Embryonic facial prominence (tissue), 1 donor: ENCODE results near the gene MYPOP.
"Not testable (repeated sequence)": the region's sequence is repeated elsewhere in the genome, so short reads cannot be mapped to it uniquely, and the experiment has no call there.

Experiments used
- DNase-seq: peaks from one replicate; pipeline ENCODE4 v3.0.0-alpha.2; 2016; ENCODE audit errors: extremely low spot score

Gene MYPOP

DNA sequence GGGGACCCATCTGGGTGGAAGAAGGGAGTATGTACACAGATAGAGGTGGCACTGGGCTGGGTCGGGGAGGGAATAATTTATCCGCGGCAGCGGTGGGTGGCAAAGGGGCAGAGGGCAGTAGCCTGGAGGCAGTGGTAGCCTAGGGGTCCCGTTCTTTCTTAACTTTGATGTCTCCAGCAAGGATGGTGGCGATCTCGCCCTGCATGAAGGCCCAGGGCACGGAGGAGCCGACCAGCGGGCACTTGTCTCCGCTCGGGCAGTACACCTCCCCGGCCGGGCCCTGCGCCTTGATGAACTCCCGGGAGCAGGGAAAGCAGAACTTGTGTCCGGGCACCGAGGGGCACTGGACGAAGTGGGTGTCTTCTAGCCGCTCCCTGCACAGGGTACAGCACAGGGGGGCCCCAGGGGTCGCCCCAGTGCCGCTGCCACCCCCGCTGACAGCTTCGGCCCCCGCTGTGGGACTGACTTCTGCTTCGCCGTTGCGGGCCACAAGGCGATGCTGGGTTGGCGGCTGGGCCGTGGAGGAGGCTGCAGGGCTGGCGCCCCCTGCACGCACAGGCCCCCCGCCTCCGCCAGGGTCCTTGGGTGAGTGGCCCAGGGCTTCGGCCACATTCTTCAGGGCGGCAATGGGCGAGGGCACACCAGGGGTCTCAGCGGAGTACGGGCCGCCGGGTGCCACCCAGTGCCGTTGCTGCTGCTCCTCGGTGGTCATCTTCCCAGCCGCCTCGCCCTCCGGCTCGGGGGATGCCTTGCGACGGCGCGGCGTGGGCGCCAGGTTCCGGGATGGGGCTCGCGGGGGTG is 18.3 kb downstream of the MYPOP start:
- no peak for DNase-seq

DNA sequence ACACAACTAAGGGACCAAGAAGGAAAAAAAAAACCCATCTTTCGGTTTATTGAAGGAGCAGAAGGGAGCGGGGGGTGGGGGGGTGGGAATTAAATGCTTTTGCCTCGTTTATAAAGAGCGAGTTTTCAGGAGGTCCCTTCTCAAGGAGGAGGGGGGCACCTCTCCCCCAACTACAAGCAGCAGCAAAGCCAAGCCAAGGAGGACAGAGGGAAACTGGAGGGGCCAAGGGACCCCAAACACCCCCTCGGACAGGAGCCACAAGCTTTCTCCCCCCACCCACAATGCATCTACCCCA is 18.9 kb downstream of the MYPOP start:
- no peak for DNase-seq

DNA sequence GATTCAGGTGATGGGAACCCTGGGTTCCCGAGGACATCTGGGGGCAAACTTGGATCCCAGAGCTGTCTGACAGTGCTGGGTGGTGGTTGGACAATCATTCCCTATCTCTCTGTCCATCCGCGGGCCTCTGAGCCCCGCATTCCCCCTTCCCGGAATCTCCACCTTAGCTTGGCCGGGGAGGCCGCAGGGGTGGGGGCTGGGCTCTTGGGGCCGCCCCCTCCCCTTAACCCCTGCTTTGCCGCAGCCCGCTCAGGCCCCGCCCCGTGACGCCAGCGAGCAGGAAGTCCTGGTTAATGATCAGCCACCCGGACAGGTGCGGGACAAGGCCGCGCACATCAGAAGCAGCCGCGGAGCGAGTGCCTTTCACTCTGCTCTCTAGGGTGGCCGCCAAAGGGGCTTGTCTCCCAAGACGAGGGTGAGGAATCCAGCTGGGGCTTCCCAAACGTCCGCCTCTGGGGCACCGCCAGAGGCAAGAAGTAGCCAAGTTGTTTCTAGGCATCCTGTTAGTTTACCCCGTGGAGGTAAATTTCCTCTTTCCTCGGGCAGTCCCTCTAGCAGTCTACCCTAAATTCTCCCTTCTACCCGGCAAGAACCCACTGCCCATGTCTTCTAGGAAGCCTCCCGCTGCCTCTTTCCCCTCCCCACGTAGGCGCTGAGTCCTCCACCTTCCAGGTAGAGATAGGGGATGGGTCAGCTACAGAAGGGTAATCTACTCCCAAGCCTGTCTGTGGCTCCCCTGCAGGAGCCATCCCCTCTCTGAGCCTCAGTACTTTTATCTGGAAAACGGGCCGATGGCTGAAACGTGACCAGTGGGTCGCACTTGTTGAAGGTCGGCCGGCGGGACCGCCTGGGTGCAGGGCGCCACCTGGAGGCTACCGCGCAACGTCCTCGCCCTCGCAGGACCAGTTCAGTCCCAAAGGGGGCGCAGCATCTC is 19.5 kb downstream of the MYPOP start:
- no peak for DNase-seq

DNA sequence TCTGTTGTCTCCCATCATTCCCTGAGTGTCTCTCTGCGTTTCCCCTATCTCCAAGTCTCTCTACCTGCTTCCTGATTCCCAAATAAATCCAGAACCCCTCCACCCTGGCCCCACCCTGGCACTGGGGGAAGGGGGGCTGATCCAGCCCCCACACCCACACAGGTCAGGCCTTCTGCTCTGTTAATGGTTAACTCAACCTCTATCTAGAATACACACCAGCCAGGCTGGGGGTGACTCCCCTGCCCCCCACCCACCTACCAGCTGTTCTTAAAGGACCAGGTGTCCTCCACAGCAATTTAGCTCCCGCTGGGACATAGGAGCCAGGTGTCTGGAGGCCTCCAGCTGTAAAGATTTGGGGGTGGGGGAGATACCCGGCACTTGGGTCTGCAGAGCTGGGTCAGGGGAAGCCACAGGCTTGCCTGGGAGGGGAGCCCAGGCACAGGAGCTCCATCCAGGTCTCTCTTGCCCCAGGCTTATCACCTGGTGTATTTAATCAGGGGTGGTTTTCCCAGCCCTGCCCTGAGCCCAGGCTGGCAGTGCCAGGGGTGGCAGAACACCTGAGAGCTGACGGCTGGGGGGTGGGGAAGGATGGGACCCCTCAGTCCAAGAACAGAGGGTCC is 20.4 kb downstream of the MYPOP start:
- no peak for DNase-seq

DNA sequence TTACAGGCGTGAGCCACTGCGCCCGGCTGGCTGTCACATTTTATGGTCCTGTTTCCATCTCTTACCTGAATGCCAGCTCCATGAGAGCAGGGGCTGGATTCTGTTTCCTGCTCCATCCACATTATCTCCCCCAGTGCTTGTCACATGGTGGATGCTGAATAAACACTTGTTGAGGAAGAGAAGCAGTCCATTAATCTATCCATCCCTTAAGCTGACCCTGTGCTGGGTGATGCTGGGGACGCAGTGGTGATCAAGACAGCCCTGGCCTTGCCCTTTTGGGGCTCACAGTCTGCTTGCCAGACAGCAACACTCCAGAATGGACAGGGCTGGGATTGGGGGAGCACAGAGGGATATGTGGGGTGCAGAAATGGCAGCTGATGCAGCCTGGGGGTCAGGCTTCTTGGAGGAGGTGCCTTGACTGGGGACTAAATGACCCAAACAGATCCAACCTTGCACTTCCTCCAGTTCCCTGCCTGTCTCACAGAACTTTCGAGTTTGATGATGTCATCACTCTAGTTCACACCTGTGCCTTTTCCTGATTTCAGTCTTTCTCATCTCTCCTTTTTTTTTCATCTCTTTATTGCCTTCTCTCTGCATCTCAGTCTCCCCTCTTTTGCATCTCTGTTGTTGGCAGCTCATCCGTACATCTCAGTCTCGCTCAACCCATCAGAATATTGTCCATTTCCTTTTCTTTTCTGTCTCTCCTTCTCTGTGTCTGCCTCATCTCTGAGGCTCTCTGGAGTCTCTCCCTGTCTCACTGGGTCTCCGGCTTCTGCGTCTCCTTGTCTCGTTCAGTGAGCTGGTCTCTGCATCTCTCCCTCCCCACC is 21.1 kb downstream of the MYPOP start:
- DNase-seq: no peak

DNA sequence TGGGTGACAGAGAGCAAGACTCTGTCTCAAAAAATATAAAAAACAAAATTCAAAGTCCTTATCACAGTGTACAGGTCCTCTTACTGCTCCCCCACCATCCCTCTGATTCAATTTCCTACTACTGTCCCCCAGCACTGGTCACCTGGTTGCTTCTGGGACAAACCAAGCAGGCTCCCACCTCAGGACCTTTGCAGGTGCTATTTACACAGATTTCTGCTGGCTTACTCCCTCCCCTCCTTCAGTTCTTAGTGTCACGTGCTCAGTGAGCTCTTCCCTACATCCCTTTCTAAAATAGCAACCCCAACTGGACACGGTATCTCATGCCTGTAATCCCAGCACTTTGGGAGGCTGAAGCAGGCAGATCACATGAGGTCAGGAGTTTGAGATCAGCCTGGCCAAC is 22.4 kb downstream of the MYPOP start:
- no peak for DNase-seq

DNA sequence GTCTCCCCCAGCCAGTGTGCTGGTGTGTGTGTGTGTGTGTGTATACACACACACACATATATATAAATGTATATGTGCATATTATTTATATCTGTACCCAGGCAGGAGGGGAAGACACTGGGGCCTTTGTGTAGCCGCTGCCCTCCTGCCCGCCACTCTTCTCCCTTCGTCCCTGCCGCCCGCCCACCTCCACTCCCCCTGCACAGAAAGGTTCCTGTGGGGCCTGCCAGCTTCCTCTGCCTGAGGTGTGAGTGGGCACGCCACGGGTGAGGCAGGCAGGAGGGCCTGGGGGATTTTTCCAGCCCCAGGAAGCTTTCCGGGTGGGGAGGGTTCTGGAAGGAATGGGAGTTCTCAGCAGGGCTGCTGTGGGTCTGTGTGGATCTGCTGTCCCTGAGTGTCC is 23.4 kb downstream of the MYPOP start:
- no peak for DNase-seq

DNA sequence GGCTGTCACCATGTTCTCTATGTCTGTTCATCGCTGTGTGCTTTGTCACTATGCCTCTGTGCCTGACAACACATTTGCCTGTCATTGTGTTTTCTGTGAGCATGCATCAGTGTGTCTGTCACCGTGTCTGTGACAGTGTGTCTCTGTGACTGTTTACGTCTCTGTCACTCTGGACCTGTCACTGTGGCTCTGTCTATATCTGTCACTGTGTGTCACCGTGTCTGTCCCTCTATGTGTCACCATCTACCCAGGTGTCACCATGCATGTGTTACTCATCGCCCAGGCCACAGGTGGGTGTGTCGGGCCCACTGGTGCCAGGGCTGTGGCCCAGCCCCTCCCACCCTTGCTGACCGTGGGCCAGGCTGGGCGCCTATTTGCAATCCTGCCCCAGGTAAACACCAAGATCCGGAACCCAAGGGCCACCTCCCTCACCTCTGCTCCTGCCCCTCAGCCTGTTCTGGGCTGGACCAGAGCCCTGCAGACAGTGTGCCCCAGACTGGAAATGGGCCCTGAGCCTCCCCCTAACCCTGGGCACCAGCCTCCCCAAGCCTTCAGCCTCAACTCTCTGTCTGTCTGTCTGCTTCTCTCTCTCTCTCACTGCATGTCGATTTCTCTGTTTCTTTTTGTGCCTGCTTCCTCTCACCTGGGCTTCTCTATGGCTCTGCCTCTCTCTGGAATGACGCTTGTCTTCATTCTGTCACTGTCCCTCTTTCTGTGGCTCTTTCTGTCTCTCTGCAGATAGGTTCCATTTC is 24.2 kb downstream of the MYPOP start:
- DNase-seq: no peak

DNA sequence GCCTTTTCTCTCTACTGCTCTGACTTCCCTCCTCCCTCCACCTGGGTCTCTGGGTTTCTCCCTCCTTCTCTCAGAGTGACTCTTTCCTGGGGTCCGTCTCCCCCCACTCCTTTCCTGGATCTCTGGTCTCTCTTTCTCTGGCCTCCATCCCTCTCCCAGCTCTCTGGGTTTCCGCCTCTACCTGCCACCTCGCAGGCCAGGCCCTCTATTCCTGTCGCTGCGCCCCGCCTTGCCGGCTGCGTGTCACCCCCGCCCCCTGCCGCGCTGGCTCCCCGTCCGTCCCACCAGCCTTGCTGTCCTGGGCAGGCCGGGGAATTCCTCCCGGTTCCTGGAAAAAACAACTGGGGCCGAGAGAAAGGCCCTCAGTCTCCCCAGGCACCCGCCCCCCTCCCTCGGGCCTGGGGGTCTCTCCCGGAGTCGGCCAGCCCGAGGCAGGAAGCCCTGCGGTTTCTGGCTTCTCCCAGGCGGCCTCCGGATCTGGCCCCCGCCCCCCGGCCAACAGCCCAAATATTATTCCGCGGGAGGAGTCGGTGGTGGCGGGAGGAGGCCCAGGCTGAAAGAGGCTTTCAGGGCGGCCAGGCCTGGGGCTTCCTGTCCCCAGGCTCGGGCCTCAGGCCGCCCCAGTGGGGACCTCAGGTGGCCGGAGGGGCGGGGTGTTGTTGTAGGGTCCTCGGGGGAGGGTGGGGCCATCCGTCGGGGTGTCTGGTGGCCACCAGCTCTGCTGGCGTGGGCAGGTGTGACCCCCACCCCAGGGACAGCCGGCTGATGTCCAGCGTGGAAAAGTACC is 25.8 kb downstream of the MYPOP start:
- DNase-seq: no peak

DNA sequence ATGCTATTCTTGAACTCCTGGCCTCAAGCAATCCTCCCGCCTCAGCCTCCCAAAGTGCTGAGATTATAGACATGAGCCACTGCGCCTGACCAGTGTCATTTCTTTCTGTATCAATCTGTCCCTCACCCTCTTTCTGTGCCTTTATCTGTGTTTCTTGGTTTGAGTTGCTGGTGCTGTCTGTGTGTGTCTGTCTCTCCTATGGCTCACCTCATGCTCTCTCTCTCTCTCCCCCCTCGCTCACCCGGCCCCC is 26.3 kb downstream of the MYPOP start:
- no peak for DNase-seq

DNA sequence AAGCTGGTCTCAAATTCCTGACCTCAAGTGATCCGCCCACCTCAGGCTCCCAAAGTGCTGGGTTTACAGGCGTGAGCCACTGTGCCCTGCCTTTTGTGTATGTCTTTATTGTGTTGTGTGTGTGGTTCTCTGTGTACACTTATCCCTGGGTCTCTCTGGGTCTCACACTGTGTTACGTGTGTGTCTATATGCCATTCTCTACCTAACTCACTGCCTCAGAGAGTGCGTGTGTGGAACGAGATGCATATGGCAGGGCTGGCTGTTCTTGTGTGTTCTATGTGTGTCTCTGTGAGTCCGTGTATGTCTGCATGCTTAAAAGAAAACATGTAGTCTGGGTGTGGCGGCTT is 27.8 kb downstream of the MYPOP start:
- DNase-seq: no peak

DNA sequence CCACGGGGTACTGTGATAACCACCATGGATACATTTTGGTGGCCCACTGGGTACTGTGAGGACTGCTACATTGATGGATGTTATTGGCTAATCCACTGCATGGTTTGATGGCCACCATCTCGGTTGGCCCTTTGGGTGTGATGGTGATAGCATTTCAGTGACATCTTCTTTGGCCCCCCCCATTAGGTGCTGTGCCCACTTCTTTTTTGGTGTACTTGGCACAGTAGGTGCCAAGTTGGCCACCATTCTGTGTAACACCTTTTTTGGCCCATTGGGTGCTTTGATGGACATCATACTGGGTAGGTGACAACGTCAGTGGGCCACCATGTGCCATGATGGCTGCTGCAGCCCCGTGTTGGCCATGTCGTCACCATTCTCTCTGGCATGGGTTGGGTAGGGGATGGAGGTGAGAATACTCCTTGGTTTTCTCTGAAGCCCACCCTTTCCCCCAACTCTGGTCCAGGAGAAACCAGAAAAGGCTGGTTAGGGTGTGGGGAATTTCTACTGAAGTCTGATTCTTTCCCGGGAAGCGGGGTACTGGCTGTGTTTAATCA is 29.1 kb downstream of the MYPOP start:
- no peak for DNase-seq

DNA sequence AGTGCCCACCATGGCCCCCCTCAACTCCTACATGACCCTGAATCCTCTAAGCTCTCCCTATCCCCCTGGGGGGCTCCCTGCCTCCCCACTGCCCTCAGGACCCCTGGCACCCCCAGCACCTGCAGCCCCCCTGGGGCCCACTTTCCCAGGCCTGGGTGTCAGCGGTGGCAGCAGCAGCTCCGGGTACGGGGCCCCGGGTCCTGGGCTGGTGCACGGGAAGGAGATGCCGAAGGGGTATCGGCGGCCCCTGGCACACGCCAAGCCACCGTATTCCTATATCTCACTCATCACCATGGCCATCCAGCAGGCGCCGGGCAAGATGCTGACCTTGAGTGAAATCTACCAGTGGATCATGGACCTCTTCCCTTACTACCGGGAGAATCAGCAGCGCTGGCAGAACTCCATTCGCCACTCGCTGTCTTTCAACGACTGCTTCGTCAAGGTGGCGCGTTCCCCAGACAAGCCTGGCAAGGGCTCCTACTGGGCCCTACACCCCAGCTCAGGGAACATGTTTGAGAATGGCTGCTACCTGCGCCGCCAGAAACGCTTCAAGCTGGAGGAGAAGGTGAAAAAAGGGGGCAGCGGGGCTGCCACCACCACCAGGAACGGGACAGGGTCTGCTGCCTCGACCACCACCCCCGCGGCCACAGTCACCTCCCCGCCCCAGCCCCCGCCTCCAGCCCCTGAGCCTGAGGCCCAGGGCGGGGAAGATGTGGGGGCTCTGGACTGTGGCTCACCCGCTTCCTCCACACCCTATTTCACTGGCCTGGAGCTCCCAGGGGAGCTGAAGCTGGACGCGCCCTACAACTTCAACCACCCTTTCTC is 30.1 kb downstream of the MYPOP start:
- DNase-seq: no peak

DNA sequence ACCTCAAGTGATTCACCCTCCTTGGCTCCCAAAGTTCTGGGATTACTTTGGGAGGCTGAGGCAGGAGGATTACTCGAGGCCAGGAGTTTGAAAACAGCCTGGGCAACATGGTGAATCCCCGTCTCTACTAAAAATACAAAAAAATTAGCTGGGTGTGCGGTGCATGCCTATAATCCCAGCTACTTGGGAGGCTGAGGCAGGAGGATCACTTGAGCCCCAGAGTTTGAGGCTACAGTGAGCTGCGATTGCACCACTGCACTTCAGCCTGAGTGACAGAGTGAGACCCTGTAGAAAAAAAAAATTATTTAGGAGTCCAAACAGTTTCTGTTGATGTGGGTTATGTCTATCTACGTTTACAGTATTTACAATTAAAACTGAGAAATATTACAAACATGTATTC is 31.6 kb downstream of the MYPOP start:
- DNase-seq: no peak

DNA sequence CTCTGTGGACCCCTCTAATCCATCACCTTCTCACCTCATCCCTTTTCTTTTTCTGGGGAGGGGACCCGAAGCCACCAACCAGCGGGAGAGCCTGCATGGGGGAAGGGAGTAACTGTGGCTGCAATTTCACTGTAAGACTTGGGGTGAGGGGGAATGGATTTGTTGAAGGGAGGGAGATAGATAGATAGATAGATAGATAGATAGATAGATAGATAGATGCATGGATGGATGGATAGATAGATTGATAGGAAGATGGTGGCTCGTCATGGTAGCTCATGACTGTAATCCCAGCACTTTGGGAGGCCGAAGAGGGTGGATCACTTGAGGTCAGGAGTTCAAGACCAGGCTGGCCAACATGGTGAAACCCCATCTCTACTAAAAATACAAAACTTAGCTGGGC is 35.2 kb downstream of the MYPOP start:
- not testable (repeated sequence) for DNase-seq

DNA sequence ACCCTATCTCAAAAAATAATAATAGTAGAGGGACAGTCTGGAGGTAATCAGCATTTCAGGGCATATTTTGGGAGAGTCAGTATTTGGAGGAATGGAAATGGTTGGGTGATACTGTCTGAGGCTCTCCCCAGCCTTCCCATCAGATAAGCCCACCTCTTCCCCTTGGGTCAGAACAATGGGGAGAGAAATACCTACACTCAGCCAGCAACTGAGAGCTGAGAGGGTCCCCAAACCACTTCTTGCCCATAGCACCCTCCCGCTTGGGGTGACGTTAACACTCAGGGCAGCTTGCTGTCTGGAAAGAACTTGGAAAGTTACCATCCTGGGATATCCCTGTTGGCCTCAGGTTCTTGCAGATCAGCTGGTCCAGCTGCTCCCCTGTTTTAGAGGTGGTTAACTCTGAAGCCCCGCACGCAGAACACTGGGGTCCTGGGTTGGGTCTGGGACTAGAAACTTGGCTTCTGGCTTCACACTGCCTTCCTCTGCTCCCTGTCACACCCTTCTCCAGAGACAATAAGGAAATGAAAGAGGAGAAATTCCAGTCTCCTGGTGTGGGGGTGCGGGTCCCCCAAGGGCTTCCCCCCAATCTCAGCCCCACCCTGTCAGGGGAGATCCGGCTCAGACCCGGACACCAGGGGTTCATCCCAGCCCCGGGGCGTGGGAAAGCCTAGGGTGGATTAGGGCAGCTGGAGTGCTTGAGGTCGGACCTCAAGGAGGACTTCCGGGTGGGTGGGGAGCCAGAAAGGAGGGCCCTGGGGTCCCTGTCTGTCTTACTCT is 35.8 kb downstream of the MYPOP start:
- DNase-seq: no peak

DNA sequence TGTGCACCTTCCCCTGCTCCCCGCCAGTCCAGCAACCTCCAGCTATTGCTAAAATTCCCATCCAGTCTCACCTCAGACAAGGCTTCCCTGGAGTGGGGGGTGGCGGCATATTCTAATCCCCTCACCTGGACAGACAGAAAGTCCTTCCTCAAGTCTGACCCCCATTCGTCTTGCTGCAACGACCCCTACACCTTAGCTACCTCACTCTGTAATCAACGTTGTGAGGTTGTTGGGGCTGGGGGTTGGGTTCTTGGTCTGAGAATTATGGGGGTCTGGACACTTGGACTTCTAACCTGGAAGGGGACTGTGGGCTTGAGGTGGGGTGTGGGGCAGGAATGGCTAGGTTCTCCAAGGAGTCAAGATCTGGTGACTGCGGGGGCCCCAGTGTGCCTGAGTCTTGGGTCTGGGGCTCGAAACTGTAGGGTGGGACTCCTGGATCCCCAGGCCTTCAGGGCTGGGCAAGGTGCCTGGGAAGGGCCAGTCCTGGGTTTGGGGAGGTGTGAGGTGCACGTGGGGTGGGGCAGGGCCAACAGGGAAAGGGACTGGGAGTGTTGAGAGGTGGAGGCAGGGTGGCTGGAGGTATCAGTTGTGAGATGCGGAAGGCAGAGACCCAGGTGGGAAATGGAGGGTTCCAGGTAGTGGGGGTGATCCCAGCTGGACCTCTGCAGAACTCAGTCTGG is 37.0 kb downstream of the MYPOP start:
- DNase-seq: no peak

DNA sequence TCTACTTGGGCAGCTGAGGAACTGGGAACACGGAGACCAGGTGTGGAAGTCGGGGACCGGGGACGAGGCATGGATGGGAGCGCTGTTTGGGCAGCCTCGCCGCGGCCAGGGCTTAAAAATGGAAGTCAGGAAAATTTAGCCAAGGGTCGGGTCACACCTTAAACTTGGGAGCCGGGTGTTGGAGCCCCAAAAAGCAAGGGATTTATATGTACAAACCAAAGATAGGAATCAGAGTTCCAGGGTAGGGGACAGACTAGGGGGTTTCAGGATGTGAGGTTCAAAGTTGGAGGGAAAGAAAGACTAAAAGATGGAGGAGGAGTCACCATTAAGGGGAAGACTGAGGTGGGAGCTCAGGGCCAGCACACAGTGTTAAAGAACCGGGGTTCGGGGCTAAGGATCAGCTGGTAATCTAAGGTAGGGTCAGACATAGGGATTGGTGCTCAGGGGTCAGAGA is 37.8 kb downstream of the MYPOP start:
- DNase-seq: no peak
